ENCODE results near the gene ERP27.
A peak's percentile ranks its signal among the peaks of the same experiment; 100 is the strongest.

ERP27 gene

GRCh38 chr12:14960548-14961465 is 22.5 kb upstream of the ERP27 start:
- H3K27ac ChIP-seq = peak overlapping the region; percentile 78
- TF ChIP-seq, protein P1, sequence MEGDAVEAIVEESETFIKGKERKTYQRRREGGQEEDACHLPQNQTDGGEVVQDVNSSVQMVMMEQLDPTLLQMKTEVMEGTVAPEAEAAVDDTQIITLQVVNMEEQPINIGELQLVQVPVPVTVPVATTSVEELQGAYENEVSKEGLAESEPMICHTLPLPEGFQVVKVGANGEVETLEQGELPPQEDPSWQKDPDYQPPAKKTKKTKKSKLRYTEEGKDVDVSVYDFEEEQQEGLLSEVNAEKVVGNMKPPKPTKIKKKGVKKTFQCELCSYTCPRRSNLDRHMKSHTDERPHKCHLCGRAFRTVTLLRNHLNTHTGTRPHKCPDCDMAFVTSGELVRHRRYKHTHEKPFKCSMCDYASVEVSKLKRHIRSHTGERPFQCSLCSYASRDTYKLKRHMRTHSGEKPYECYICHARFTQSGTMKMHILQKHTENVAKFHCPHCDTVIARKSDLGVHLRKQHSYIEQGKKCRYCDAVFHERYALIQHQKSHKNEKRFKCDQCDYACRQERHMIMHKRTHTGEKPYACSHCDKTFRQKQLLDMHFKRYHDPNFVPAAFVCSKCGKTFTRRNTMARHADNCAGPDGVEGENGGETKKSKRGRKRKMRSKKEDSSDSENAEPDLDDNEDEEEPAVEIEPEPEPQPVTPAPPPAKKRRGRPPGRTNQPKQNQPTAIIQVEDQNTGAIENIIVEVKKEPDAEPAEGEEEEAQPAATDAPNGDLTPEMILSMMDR (conservative IDR thresholded peaks at IDR 0.05) = no peak

- TF ChIP-seq, protein P1 (conservative IDR thresholded peaks at IDR 0.05) = no peak
- H3K27ac ChIP-seq = peak overlapping the region; percentile 78; the same call in 1 of the 2 replicates
These were observed 21.7 kb upstream of the ERP27 start for GRCh38 chr12:14959916-14960496.

DNA sequence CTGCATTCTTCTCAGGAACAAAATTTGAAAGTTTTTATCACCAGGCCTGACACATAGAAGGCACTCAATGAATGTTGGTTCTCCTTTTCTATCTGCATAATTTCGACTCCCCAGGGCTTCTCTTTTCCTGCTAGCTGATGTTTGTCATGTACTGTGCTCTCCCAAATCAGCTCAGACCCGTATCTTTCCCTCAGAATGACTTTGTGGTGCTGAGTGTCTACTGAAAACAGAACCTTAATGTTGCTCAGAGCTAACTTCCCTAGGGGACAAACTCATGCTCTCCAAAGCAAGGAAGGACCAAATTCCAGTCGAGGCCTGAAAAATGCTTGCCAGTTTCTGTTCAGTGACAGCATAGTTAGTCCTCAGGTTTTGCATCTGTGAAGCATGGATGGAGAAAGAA is 21.1 kb upstream of the ERP27 start:
- no peak overlapping the region for H3K27ac ChIP-seq
- TF ChIP-seq, protein P1 (conservative IDR thresholded peaks at IDR 0.05) = no peak

- H3K27ac ChIP-seq = no peak overlapping the region
These were observed 20.7 kb upstream of the ERP27 start for GRCh38 chr12:14959126-14959440.

DNA sequence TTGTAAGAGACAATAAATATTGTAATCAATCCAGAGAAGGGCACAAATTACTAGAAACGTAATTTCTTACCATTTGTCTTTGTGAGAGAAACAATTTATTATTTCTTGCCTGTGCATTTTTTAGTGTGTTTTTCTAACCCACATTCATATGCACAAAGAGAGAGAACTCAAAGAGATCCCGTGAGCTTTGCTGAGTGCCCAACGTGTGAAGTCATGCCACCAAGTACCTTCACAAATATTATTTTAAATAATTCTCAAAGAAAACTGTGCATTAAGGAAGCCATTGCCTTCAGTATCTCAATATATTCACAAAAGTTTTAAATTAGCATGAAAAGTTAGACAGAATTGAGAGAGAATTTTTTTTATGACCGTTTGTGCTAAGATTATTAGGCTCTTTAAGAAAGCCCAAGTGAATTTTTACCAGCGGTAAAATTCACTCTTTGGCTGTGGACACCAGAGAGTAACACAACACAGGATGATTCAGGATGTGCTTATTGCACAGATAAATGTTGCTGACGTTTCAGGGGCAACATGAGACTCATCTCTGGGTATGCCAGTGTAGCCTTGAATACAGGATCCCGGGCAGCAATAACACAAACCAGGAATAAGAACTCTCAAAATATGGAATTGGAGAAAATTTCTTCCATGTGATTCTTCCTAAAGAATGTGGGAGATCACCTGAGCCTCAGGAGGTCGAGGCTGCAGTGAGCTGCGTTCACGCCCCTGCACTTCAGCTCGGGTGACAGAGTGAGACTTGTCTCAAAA is 20.2 kb upstream of the ERP27 start:
- TF ChIP-seq, protein P1 (conservative IDR thresholded peaks at IDR 0.05) = no peak
- no peak overlapping the region for H3K27ac ChIP-seq

More at GRCh38 chr12:14959126-14959440, 20.7 kb upstream of the ERP27 start:
- TF ChIP-seq, protein P1 (conservative IDR thresholded peaks at IDR 0.05) = no peak

DNA sequence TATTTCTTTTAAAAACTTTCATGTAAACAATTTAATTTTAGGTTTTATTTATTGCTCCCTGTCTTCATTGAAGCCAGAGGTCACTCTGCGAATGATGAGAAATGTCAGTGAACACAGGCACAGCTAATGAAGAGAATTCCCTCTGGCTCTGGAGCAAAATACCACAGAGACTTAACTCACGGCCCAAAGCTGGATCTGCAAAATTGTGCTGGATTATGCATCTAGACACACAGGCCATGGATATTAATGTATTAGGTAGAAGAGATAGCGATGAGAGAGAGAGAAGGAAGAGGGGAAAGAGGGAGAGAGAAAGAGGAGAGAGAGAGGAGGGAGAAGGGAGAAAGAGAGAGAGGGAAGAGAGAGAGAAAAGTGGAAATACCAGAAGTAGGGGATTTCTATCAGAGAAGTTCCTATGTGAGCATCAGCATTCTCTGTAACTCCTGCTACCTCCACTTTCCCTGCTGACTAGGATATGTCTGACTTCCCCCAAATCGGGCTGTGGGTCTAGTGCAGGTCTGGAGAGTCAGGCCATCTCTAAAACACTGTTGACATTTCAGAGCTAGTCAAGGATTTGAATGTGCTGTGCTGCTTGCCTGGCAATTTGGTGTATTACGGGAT is 19.3 kb upstream of the ERP27 start:
- TF ChIP-seq, protein P1 (conservative IDR thresholded peaks at IDR 0.05) = no peak
- H3K27ac ChIP-seq = no peak overlapping the region

DNA sequence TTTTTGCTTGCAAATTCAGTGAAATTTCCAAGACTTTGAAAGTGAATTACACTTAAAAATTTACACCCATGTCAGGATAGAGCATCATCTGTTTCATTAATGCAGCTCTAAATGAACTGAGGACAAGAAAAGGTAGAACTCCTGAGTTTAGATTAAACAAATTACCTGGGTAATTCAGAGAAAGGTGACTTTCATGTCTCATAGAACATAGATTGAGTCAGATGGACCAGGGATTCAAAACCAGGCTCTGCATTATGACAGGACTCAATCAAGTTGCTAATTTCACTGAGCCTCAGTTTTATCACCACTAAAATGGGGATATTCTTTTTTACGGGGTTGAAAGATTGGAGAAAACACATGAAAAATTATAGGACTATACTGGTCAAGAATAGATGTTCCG is 18.6 kb upstream of the ERP27 start:
- TF ChIP-seq, protein P1 (conservative IDR thresholded peaks at IDR 0.05) = no peak
- no peak overlapping the region for H3K27ac ChIP-seq
